T follicular helper cell (primary cell): Measurements from ENCODE around the gene FCAR.
"Not testable (repeated sequence)": the region's sequence is repeated elsewhere in the genome, so short reads cannot be mapped to it uniquely, and the experiment has no call there.

Experiments used
- DNase-seq: peaks from one replicate; pipeline ENCODE4 v3.0.0-alpha.2; 2020; ENCODE audit warnings: low read depth

Gene FCAR

DNA sequence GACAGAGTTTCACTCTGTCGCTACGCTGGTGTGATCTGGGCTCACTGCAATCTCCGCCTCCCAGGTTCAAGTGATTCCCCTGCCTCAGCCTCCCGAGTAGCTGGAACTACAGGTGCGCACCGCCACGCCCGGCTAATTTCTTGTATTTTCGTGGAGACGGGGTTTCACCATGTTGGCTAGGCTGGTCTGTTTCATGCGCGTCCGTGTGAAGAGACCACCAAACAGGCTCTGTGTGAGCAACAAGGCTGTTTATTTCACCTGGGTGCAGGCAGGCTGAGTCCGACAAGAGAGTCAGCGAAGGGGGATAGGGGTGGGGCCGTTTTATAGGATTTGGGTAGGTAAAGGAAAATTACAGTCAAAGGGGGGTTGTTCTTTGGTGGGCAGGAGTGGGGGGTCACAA lies 20.1 kb downstream of the FCAR start:
- DNase-seq, result not testable (repeated sequence)

DNA sequence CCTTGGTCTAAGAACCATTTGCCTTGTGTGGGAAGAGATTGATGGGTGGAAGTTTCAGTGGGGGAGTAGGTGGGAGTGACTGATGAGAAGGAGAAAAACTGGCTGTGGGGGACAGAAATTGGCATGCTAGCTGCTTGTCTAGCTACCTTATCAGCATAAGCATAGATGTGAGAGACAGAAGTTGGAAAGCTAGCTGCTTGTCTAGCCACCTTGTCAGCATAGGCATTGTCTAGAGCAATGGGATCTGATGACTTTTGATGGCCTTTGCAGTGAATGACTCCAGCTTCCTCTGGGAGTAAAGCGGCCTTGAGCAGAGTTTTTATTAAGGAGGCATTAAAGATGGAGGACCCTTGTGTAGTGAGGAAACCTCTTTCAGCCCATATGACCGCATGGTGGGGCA lies 22.0 kb downstream of the FCAR start:
- DNase-seq, result no peak

DNA sequence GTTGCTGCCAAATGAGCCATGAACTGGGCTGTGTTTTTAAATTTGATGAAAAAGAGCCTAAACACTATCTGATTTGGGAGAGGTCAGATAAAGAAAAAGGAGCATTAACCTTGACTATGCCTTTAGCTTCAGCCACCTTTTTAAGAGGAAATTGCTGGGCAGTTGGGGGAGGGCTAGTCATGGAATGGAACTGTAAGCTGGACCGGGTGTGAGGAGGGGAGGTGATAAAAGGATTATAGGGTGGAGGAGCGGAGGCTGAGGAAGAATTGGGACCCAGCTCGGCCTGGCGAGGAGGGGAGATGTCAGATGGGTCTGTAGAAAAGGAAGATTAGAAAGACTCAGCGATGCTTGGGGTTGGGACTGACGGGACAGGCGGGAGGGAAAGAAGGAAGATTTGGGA lies 24.6 kb downstream of the FCAR start:
- not testable (repeated sequence) for DNase-seq

DNA sequence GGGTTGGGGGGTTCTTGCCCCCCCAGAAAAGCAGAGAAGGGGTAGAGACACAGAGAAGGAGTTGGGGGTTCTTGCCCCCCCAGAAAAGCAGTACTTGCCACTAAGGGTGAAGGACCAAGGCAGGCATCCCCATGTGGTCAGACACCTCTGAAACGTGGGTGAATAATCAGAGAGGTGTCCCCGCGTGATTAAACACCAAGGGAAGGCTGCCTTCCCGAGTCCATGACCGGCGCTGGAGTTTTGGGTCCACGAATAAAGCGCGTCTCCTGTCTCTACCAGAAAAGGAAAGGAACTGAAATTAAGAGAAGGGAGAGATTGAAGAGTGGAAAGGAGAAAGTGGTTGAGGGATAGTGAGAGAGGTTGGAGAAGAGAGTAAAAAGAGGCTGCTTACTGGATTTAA lies 25.6 kb downstream of the FCAR start:
- DNase-seq, result not testable (repeated sequence)

DNA sequence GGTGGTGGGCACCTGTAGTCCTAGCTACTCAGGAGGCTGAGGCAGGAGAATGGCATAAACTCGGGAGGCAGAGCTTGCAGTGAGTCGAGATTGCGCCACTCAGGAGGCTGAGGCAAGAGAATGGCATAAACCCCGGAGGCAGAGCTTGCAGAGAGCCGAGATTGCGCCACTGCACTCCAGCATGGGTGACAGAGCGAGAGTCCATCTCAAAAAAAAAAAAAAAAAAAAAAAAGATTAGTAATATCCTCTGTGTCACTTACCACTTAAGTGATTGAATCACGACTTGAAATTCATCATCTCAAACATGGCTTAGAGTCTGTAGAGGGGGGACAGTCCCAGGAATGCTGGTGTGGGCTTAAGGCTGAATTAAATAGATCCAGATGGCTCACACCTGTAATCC lies 27.1 kb downstream of the FCAR start:
- not testable (repeated sequence) for DNase-seq

DNA sequence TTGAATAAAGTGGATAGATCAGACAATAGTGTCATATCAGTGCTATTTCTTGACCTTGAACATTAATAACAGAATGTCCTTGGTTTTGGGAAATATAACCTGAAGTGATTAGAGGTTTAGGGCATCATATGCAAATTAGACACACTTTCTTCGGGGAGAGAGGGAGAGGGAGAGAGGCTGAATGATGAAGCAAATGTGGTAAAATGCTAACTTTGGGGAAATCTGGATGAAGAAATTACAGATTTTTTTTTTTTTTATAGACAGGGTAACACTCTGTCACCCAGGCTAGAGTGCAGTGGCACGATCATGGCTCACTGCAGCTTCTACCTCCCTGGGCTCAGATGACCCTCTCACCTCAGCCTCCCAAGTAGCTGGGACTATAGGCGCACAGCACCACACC lies 28.0 kb downstream of the FCAR start:
- DNase-seq, result no peak

DNA sequence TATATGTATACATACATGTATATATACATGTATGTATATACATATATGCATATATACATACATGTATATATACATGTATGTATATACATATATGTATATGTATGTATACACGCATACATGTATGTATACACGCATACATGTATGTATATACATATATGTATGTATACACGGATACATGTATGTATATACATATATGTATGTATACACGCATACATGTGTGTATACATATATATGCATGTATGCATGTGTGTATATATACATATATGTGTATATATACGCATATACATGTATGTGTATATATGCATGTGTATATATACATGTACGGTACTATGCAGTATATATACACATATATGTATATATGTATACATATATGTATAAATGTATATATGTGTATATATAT lies 29.3 kb downstream of the FCAR start:
- DNase-seq, result no peak

DNA sequence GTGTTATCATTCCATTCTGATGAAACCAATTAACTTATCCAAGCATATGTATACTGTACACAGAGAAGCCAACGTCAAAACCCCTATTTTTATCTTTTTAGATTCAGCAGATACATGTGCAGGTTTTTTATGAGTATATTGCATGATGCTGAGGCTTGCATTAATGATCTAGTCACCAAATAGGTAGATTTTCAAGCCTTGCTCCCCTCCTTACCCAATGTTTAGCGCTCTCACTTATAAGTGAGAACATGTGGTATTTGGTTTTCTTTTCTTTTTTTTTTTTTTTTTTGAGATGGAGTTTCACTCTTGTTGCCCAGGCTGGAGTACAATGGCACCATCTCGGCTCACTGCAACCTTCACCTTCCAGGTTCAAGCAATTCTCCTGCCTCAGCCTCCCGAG lies 30.2 kb downstream of the FCAR start:
- DNase-seq, result not testable (repeated sequence)

DNA sequence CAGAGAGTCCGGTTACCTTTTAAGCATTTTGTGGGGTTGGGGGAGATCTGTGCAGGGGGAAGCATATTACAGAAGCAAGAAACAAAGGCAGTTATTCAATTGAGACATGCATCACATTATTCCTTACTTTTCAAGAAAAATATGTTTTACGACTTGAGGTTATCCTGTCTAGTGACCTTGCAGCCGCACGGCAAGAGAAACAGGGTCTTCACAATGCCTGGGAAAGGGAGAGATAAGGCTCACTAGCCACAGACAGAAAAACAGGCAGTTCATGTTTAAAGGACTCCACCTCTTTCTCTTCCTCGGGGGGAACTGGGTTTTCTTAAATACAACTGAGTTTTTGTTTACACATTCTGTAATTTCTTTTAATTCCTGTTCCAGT lies 31.4 kb downstream of the FCAR start:
- no peak for DNase-seq

DNA sequence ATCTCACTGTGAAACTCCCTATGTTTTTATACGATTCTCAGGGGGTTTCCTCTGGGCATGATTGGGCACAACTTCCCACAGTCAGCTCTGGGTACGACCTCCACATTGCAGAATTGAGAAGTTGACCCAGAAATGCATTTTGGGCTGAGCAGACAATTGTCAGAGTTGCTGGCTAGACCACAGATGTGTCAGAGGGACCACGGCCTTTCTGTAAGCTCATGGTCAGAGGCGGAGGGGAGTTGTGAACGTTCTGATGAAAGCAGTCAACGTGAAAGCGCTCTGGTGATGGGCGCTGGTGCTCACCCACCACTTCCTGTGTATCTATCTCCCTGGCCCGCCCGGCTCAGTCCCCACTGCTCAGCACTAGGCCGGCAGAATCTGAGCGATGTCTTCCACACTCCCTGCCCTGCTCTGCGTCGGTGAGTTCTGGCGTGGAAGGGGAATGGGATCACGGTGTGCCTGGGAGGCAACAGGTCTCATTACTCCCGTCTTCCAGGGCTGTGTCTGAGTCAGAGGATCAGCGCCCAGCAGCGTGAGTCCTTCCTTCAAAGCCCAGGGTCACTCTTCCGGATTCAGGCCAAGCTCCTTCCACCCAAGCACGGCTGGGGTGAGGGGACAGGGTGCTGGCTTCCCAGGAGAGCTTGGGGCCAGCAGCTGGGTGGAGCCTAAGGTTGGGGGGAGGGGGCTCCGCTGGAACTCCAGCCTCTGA lies 31.9 kb downstream of the FCAR start, which contains the start of gene NCR1:
Gene NCR1 (plus strand): TSS at position 346 of the 709 bp plus-strand sequence. CDS start 40 bp downstream, at position 386.
- DNase-seq, result no peak

DNA sequence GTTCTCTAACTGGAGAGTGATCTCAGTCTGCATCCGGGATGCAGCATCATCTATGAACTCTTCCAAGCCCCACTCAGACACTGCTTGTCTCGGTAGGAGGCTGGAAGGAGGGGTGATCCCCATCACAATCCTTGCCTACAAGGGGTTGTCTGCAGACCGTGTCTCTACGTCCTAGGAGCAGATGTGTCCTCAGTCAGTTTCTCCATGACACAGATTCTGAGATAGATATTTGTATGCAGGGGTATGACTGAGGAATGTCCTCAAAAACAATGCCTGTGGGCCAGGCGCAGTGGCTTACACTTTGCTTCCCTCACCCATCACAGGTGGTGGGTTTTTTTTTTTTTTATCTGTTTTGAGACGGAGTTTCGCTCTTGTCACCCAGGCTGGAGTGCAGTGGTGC lies 32.8 kb downstream of the FCAR start:
- DNase-seq, result no peak

DNA sequence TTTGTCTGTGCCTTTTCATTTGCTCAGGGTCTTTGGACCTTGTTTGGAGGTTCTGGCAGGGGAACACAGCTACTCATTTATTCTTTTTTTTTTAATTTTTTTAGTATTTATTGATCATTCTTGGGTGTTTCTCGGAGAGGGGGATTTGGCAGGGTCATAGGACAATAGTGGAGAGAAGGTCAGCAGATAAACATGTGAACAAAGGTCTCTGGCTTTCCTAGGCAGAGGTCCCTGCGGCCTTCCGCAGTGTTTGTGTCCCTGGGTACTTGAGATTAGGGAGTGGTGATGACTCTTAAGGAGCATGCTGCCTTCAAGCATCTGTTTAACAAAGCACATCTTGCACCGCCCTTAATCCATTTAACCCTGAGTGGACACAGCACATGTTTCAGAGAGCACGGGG lies 33.9 kb downstream of the FCAR start:
- not testable (repeated sequence) for DNase-seq

DNA sequence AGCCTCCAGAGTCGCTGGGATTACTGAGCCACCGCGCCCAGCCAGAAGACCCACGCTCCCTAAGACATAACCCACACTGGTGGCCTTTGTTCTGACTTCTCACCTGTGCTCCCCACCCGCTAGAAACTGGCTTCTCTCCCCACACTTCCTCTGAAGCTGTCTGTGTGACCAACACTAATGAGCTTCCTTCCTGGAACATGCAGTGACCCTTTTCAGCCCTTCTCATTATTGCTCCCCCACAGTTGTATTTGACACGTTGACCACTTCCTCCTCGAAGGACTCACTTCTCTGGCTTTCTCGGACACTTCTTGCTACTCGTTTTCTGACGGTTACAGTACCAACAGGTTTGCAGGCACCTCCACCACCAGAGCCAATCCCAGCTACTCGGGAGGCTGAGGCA lies 42.8 kb downstream of the FCAR start:
- no peak for DNase-seq

DNA sequence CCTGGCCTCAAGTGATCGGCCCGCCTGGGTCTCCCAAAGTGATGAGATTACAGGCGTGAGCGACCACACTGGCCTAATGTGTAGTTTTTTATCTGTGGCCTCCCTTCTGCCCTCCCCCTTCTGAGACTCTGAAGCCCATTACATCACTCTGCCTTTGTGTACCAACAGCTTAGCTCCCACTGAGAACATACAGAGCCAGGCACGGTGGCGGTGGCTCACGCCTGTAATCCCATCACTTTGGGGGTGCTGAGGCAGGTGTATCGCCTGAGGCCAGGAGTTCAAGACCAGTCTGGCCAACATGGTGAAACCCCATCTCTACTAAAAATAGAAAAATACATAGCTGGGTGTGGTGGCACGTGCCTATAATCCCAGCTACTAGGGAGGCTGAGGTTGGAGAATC lies 44.5 kb downstream of the FCAR start:
- no peak for DNase-seq

DNA sequence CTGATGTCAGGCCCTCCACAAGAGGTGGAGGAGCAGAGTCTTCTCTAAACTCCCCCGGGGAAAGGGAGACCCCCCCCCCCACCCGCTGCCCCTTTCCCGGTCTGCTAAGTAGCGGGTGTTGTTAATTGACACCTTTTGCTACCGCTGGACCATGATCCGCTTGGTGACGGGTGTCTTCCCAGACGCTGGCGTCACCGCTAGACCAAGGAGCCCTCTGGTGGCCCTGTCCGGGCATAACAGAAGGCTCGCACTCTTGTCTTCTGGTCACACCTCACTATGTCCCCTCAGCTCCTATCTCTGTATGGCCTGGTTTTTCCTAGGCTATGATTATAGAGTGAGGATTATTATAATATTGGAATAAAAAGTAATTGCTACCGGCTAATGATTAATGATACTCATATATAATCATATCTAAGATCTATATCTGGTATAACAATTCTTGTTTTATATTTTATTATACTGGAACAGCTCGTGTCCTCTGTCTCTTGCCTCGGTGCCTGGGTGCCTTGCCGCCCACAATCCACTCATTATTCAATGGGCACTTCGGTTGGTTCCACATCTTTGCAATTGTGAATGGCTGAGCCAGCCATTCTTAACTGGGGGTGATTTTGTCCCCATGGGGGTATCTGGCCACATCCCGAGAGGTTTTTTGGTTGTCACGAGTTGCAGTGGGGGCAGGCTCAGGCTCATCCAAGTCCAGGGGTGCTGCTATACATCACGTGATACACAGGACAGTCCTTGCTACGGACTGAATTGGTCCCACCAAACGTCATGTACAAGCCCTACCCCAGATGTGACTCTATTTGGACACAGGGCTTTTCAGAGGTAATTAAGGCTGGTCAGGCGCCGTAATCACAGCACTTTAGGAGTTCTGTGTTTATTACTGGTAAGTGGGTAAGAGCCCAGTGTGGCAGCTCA lies 45.9 kb downstream of the FCAR start:
- not testable (repeated sequence) for DNase-seq

DNA sequence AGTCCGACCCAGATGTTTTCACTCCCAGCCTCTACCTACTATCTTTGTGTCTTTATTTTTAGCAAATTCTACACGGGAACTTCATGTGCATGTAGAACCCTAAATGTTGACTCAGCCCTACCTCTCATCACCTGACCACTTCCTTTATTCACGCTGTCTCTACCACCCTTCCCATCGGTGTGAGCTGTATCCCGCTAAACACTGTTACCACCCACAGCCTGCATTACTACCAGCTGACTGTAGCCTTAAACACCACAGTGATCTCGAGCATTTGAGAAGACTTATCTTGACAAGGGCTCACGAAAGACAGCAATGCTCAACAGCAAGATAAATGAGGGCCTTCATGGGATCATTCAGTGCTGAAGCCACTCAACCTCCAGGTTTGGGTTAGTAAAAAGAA lies 47.0 kb downstream of the FCAR start:
- no peak for DNase-seq

DNA sequence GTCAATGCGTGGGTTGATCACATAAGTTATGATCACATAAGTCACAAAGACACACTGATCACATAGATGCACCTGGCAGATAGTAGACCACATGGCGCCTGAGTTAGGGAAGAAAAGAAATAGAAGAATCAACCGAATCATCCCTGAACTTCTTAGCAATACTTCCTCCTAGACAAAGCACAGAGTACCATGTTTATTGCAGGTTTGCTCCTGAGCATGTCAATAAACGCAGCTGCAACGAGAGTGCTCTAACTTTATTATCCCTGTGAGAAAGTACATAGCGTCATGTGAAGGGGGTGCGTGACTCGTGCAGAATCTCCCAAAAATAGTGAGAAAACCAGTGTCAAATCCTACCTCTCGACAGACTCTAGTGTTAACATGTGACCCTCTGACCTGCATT lies 49.2 kb downstream of the FCAR start:
- DNase-seq, result no peak

DNA sequence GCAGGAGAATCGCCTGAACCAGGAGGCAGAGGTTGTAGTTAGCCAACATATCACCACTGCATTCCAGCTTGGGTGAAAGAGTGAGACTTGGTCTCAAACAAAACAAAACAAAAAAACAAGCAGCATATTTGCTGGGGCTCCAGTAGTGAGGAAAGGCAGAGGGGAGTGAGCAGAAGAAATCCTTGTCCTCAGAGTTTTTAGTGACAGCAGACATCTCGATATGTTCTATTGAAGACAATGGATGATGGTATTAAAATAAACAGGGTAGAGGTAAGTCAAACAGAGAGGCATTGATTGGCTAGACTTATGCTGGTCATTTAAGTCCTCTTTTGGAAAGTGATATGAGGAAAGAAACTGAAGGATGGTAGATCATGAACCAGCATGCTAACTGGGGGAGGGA lies 54.3 kb downstream of the FCAR start:
- DNase-seq, result no peak

DNA sequence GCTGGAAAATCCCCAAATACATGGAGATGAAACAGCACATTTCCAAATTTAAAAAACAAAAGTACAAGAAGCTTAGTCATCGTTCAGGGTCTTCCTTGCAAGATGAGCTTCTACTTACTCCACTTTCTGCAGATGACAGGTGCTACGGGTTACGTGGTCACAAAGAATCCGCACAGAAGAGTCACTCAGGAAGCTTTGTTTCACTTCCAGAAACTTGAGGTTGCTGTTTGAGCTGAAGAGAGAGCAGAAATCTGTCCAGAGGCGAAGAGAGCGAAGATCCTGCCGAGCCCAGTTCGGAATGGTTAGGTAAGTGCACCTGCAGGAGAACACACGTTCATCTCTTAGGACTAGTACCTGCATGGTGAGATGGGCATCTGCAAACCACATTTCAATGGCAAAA lies 63.9 kb downstream of the FCAR start:
- DNase-seq, result no peak

DNA sequence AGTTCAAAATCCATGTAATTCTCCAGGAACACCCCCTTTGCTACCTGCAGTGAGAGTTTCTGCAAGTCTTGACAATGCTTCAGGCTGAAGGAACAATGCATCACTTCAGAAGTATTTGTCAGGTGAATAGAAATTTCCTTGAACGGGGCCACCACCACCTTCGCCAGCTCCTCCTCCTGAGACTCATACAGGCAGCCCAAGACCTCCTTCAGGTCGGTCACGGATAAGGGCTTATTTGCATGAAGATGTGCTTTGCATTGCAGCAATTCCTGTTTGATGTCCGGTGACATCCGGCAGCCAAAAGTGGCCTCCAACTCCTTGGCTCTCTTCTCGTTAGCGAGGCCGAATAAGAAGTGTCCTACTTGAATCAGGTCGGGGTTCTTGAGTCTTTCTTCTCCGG lies 64.9 kb downstream of the FCAR start:
- no peak for DNase-seq

DNA sequence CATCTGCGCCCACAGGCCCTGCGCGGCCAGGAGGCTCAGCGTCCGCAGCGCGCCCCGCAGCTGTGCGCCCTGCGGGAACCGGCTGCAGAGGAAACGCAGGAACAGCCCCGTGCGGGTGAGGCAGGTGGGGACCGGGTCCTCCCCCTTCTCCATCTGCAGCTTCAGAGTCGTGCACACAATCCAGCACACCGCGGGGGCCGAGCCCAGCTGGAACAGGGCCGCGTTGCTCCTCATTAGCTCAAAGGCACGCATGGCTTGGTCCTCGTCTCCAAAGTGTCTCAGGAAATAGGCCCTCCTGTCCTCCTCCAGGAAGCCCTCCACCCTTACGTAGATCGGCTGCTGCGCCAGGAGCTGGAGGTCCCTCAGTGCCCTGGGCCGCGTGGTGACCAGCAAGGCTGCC lies 65.5 kb downstream of the FCAR start:
- DNase-seq, result not testable (repeated sequence)
